ENCODE measurements around the gene BABAM2. TPM values are rescaled to one million over a fixed set of nuclear protein-coding genes. Genes with fewer than 3 reads are reported as not detected.

Gene BABAM2
- total RNA-seq, 2 donors from 2014 or later, result 32.2 to 33.5 TPM

- H3K4me1 ChIP-seq, result no peaks in the 10 kb centered on the region
- no peaks in the 10 kb centered on the region for H3K9me3 ChIP-seq
- TF ChIP-seq CTCF (IDR thresholded peaks at IDR 0.05), result no peak
- no peak overlapping the region for H3K4me3 ChIP-seq
- DNase-seq, result no peak
- no peaks in the 10 kb centered on the region for H3K36me3 ChIP-seq
- intact Hi-C loops (cut with DNase I), result no loop called here
- no peak overlapping the region for H3K9ac ChIP-seq (ENCODE audit: low read depth in 2 of 2, low read length in 2 of 2)
- H3K27me3 ChIP-seq, result no peaks in the 10 kb centered on the region
- H3K27ac ChIP-seq, result no peak overlapping the region
These were observed 422.0 kb downstream of the BABAM2 start for GRCh38 chr2:28312307-28313219.

- Histone ChIP-seq H3K27me3 (no peaks in the 10 kb centered on the region), H3K9me3 (no peaks in the 10 kb centered on the region), H3K27ac (no peak overlapping the region), H3K4me3 (no peak overlapping the region), H3K9ac (ENCODE audit: low read depth in 2 of 2, low read length in 2 of 2) (no peak overlapping the region), H3K36me3 (no peaks in the 10 kb centered on the region), H3K4me1 (no peaks in the 10 kb centered on the region)
- no peak for TF ChIP-seq CTCF (IDR thresholded peaks at IDR 0.05)
- DNase-seq, result no peak
- intact Hi-C loops (cut with DNase I), result no loop called here
These were observed 422.8 kb downstream of the BABAM2 start for GRCh38 chr2:28313220-28313784.

- no peak for TF ChIP-seq CTCF (IDR thresholded peaks at IDR 0.05)
- no peak overlapping the region for H3K4me3 ChIP-seq
- H3K27ac ChIP-seq, result no peak overlapping the region
- DNase-seq, result no peak
- H3K27me3 ChIP-seq, result no peaks in the 10 kb centered on the region
- intact Hi-C loops (cut with DNase I), result no loop called here
- no peaks in the 10 kb centered on the region for H3K4me1 ChIP-seq
- H3K9ac ChIP-seq (ENCODE audit: low read depth in 2 of 2, low read length in 2 of 2), result no peak overlapping the region
- no peaks in the 10 kb centered on the region for H3K9me3 ChIP-seq
- no peaks in the 10 kb centered on the region for H3K36me3 ChIP-seq
These were observed 424.4 kb downstream of the BABAM2 start for GRCh38 chr2:28314968-28315367.

GRCh38 chr2:28316546-28317335, 426.2 kb downstream of the BABAM2 start:
- Histone ChIP-seq H3K27ac (no peak overlapping the region), H3K36me3 (no peaks in the 10 kb centered on the region), H3K4me3 (no peak overlapping the region), H3K27me3 (no peaks in the 10 kb centered on the region), H3K4me1 (no peaks in the 10 kb centered on the region), H3K9ac (ENCODE audit: low read depth in 2 of 2, low read length in 2 of 2) (no peak overlapping the region), H3K9me3 (no peaks in the 10 kb centered on the region)
- no peak for TF ChIP-seq CTCF (IDR thresholded peaks at IDR 0.05)
- intact Hi-C loops (cut with DNase I), result no loop called here
- no peak for DNase-seq

GRCh38 chr2:28317390-28317789, 426.9 kb downstream of the BABAM2 start:
- Histone ChIP-seq H3K36me3 (no peaks in the 10 kb centered on the region), H3K9me3 (no peaks in the 10 kb centered on the region), H3K4me1 (no peaks in the 10 kb centered on the region), H3K27me3 (no peaks in the 10 kb centered on the region), H3K9ac (ENCODE audit: low read depth in 2 of 2, low read length in 2 of 2) (no peak overlapping the region), H3K4me3 (no peak overlapping the region), H3K27ac (no peak overlapping the region)
- TF ChIP-seq CTCF (IDR thresholded peaks at IDR 0.05), result no peak
- no peak for DNase-seq
- intact Hi-C loops (cut with DNase I), result no loop called here
